B cell (primary cell): ENCODE data around the gene SALL1. TPM values are rescaled to one million over a fixed set of nuclear protein-coding genes. Genes with fewer than 3 reads are reported as not detected.

Experiments
- ATAC-seq: fragments of 200-7000 bp; cut with Tn5 transposase; one replicate; pipeline ENCODE4 v1.10.0; 2021; ENCODE audit warnings: low read depth, mild to moderate bottlenecking, moderate number of reproducible peaks, moderate library complexity
- CTCF ChIA-PET: fragments of 350-600 bp; sonication (Branson Sonifier 250); formaldehyde crosslinking; loops from one replicate; lab custom pipeline; 2021; ENCODE audit warnings: antibody characterized with exemption, inconsistent platforms; lab: Charles Lee
- POLR2A ChIA-PET: fragments of 350-600 bp; sonication (Branson Sonifier 250); formaldehyde crosslinking; loops from one replicate; lab custom pipeline; 2021; ENCODE audit warnings: antibody characterized with exemption; lab: Charles Lee
- DNase-seq: peaks from one replicate; pipeline ENCODE4 v3.0.0; 2013
- H2AFZ ChIP-seq: 2 replicates; pipeline ENCODE4 v1.6.1; 2012; ENCODE audit warnings: mild to moderate bottlenecking, low read depth, low read length; ENCODE audit not compliant: insufficient read depth, poor library complexity, severe bottlenecking
- H3K27ac ChIP-seq, 2 donors: 1 replicate in 1 of 2; 2 replicates in 1 of 2; pipeline ENCODE4 v1.5.1; 2012 to 2013; ENCODE audit warnings: low read length in 2 of 2, mild to moderate bottlenecking in 2 of 2, moderate library complexity in 1 of 2
- H3K27me3 ChIP-seq, 4 experiments: fragments of 200-600 bp in 1 of 4; sonication (generic) in 1 of 4; replicated peaks in 1 of 4; 1 replicate in 2 of 4; 2 replicates in 2 of 4; pipeline versions ENCODE4 v1.6.1 to v1.7.0; 2013 to 2016; ENCODE audit warnings: low read length in 3 of 4, mild to moderate bottlenecking in 2 of 4, mixed read lengths in 1 of 4, moderate library complexity in 1 of 4; ENCODE audit not compliant: insufficient read depth in 4 of 4, control insufficient read depth in 3 of 4; ENCODE audit errors: control extremely low read depth in 1 of 4
- H3K36me3 ChIP-seq, 2 experiments: replicated peaks in 1 of 2; 1 replicate in 1 of 2; 2 replicates in 1 of 2; pipeline versions ENCODE4 v1.6.1 to v1.7.1; 2013; ENCODE audit warnings: low read length in 1 of 2; ENCODE audit not compliant: insufficient read depth in 2 of 2, control insufficient read depth in 1 of 2; ENCODE audit errors: control extremely low read depth in 1 of 2, extremely low read depth in 1 of 2
- H3K4me1 ChIP-seq, 2 donors: fragments of 200-600 bp in 1 of 2; sonication (generic) in 1 of 2; 1 replicate in 1 of 2; 2 replicates in 1 of 2; pipeline versions ENCODE4 v1.5.1 to v1.6.1; 2013 to 2017; ENCODE audit warnings: low read length in 2 of 2; ENCODE audit not compliant: control insufficient read depth in 2 of 2, insufficient read depth in 2 of 2
- H3K4me2 ChIP-seq: replicated peaks from 2 replicates; pipeline ENCODE3; 2012; ENCODE audit warnings: mild to moderate bottlenecking, low read depth, low read length; ENCODE audit not compliant: poor library complexity, severe bottlenecking
- H3K4me3 ChIP-seq, 5 experiments: fragments of 200-600 bp in 1 of 5; sonication (generic) in 1 of 5; 1 replicate in 3 of 5; 2 replicates in 2 of 5; pipeline versions ENCODE4 v1.5.1 to v1.7.0; 2011 to 2016; ENCODE audit warnings: low read length in 4 of 5, mild to moderate bottlenecking in 4 of 5, low read depth in 2 of 5, control low read depth in 1 of 5, moderate library complexity in 1 of 5; ENCODE audit not compliant: insufficient read depth in 1 of 5; ENCODE audit errors: control extremely low read depth in 1 of 5, extremely low read depth in 1 of 5
- H3K79me2 ChIP-seq: fragments of 200-600 bp; sonication (generic); one replicate; pipeline ENCODE4 v1.6.0; 2016; ENCODE audit warnings: low read length; ENCODE audit not compliant: control insufficient read depth, insufficient read depth
- H3K9ac ChIP-seq: fragments of 200-600 bp; sonication (generic); 2 replicates; pipeline ENCODE4 v1.6.1; 2017; ENCODE audit warnings: mild to moderate bottlenecking, low read length, moderate library complexity
- H3K9me3 ChIP-seq, 3 donors: one replicate each; pipeline versions ENCODE4 v1.6.1 to v1.7.1; 2013; ENCODE audit warnings: low read length in 2 of 3; ENCODE audit not compliant: control insufficient read depth in 2 of 3, insufficient read depth in 1 of 3; ENCODE audit errors: control extremely low read depth in 1 of 3
- H4K20me1 ChIP-seq: 2 replicates; pipeline ENCODE4 v1.6.0; 2012; ENCODE audit warnings: mild to moderate bottlenecking, low read length; ENCODE audit not compliant: insufficient read depth, control insufficient read depth, poor library complexity, severe bottlenecking
- H3K27ac Mint-ChIP-seq: one replicate; pipeline ENCODE4 v1.8.0; 2021; ENCODE audit warnings: mixed read lengths
- H3K27me3 Mint-ChIP-seq: one replicate; pipeline ENCODE4 v1.8.0; 2021; ENCODE audit warnings: mixed read lengths
- H3K4me1 Mint-ChIP-seq: one replicate; pipeline ENCODE4 v1.8.0; 2021; ENCODE audit warnings: mixed read lengths
- H3K4me3 Mint-ChIP-seq: one replicate; pipeline ENCODE4 v1.8.0; 2021; ENCODE audit warnings: mixed read lengths
- H3K9me3 Mint-ChIP-seq: one replicate; pipeline ENCODE4 v1.8.0; 2022; ENCODE audit warnings: mixed read lengths; ENCODE audit not compliant: insufficient read depth
- CTCF ChIP-seq: fragments of 200-600 bp; IDR thresholded peaks from one replicate; pipeline ENCODE4 v1.8.0; 2022; ENCODE audit warnings: antibody characterized with exemption, mild to moderate bottlenecking
- EZH2 ChIP-seq: IDR thresholded peaks from 2 replicates; pipeline ENCODE4 v1.6.1; 2012; ENCODE audit warnings: borderline replicate concordance, low read depth, mild to moderate bottlenecking, moderate library complexity, low read length; ENCODE audit not compliant: insufficient read depth, poor library complexity, severe bottlenecking
- WGBS: methylation state at CpG from one replicate; pipeline ENCODE4 v1.1.5; 2013; ENCODE audit warnings: missing lambda C conversion rate; ENCODE audit not compliant: insufficient coverage; 5-methylcytosine and 5-hydroxymethylcytosine counted together
- intact Hi-C: fragments of 100-400 bp; cut with micrococcal nuclease; formaldehyde crosslinking; loops from one replicate; pipeline ENCODE4 v1.10.0; 2022
- polyA minus RNA-seq: library from RNA; depleted of rRNA, polyadenylated mRNA; stranded (reverse); fragments of >200 nt; gene quantifications from 2 replicates; pipeline ENCODE4 v1.2.3, GENCODE V29; 2012
- polyA plus RNA-seq: library from polyadenylated mRNA; depleted of rRNA; stranded (reverse); fragments of >200 nt; gene quantifications from 2 replicates; pipeline ENCODE4 v1.2.3, GENCODE V29; 2012
- total RNA-seq, 2 donors: library from RNA; stranded (reverse); fragments of 120-200 nt in 1 of 2; gene quantifications; 1 replicate in 1 of 2; 2 replicates in 1 of 2; pipeline versions ENCODE4 v1.2.3 to v1.2.4, GENCODE V29; 2013 to 2022

The SALL1 gene
- not detected in 2 replicates for total RNA-seq
- total RNA-seq (2013) = not detected
- polyA plus RNA-seq = not detected in 2 replicates
- not detected in 2 replicates for polyA minus RNA-seq

GRCh38 chr16:51150888-51151320 is at the start of gene SALL1:
Gene SALL1, minus strand, starts transcription at chr16:51151270. Its CDS starts 29 bp downstream, at chr16:51151241.
- H4K20me1 ChIP-seq = no peaks in the 10 kb centered on the region
- H3K4me2 ChIP-seq = peak within 1 kb of the TSS; percentile 5
- TF ChIP-seq EZH2 (no peak), CTCF (no peak)
- no peak within 1 kb of the TSS for H2AFZ ChIP-seq
- CTCF ChIA-PET = no interaction called here
- DNase-seq (no peak), ATAC-seq (no peak)
- POLR2A ChIA-PET = no interaction called here
- intact Hi-C loops = no loop called here
- no peaks in the 10 kb centered on the region for H3K4me1 ChIP-seq
- 6% methylated on average over 26 of the region's 38 CpGs for WGBS
- no peaks in the 10 kb centered on the region for H3K79me2 ChIP-seq
- peaks cover 0 to 21% (median 0%) of the 10 kb centered on the region in 3 donors for H3K9me3 ChIP-seq
- Mint-ChIP-seq H3K27ac (no peak within 1 kb of the TSS), H3K27me3 (peaks cover 57% of the 10 kb centered on the region), H3K9me3 (no peaks in the 10 kb centered on the region), H3K4me3 (no peak within 1 kb of the TSS), H3K4me1 (no peaks in the 10 kb centered on the region)
- no peak within 1 kb of the TSS for H3K9ac ChIP-seq
- H3K36me3 ChIP-seq = no peaks in the 10 kb centered on the region
- no peak within 1 kb of the TSS for H3K27ac ChIP-seq
- H3K4me3 ChIP-seq = no peak within 1 kb of the TSS
- peaks cover 0 to 51% (median 19%) of the 10 kb centered on the region in 4 experiments for H3K27me3 ChIP-seq

DNA sequence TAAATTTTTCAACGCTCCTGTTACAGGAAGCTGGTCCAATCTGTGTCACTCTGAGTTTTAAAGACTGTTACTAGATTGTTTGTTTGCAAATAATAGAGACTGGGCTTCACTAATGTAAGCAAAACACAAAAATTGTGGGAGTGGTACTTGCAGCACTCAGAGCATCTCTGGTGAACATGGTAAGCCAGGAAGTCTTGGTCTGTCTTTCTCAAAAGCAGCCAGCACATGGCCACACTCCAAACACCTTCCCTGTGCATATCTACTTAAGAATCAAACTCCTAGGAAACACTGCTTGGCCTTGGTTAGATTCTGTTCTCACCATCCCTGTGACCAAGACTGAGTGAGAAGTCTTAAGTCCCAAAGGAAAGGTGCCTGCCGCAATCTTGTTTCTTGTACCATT is 49.7 kb upstream of the SALL1 start:
- H3K27ac Mint-ChIP-seq = no peak overlapping the region
- H3K9me3 Mint-ChIP-seq = peaks cover 7% of the 10 kb centered on the region
- Histone ChIP-seq H3K4me1 (no peaks in the 10 kb centered on the region), H3K27ac (no peak overlapping the region), H3K27me3 (no peaks in the 10 kb centered on the region), H3K79me2 (no peaks in the 10 kb centered on the region), H3K9ac (no peak overlapping the region), H3K4me3 (no peak overlapping the region), H2AFZ (no peak overlapping the region), H3K9me3 (peaks cover 0 to 7% (median 7%) of the 10 kb centered on the region in 3 donors), H3K4me2 (no peak overlapping the region), H4K20me1 (no peaks in the 10 kb centered on the region), H3K36me3 (no peaks in the 10 kb centered on the region)
- TF ChIP-seq EZH2 = no peak
- no peak for TF ChIP-seq CTCF
- no peaks in the 10 kb centered on the region for H3K4me1 Mint-ChIP-seq
- intact Hi-C loops = no loop called here
- WGBS = no CpG with 5 or more reads among the region's 2 CpGs
- POLR2A ChIA-PET = no interaction called here
- ATAC-seq = no peak
- H3K4me3 Mint-ChIP-seq = no peak overlapping the region
- CTCF ChIA-PET = no interaction called here
- no peaks in the 10 kb centered on the region for H3K27me3 Mint-ChIP-seq
- no peak for DNase-seq
